ENCODE data around the gene CAPN9. TPM values are rescaled to one million over a fixed set of nuclear protein-coding genes. Genes with fewer than 3 reads are reported as not detected.

CAPN9 gene
- total and polyA plus RNA-seq, 2 donors (not counting 3 experiments of a cell fraction or from before 2014, with no cell fraction given) = not detected

DNA sequence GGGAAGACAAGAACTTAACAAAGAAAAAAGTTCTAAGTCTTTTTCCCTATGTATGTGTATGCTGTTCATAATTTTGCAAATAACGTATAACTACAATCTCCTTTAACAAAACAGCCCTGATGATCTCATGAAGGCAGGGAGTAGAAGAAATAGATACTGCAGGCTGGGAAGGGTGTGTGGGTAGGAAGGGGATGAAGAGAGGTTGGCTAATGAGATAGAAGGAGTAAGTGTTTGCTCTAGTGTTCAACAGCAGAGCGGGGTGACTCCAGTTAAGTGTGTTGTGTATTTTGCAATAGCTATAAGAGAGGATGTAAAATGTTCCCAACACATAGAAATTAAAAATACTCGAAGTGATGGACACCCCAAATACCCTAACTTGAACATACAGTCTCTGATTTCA is 101.0 kb downstream of the CAPN9 start:
- ChIA-PET CTCF (no interaction called here), POLR2A (no interaction called here)
- H3K9me3 ChIP-seq (replicated peaks; ENCODE audit: control insufficient read depth, insufficient read depth, low read length) = no peaks in the 10 kb centered on the region
- H3K4me2 ChIP-seq (ENCODE audit: insufficient read depth, low read length) = no peak overlapping the region
- no peaks in the 10 kb centered on the region for H4K20me1 ChIP-seq (replicated peaks; ENCODE audit: control insufficient read depth, extremely low read depth, insufficient read depth, low read length)
- no peak for DNase-seq (ENCODE audit: low read depth, low spot score)
- H3K79me2 ChIP-seq (ENCODE audit: control insufficient read depth, insufficient read depth, low read length) = no peaks in the 10 kb centered on the region
- dilution Hi-C loops (cut with MboI; ENCODE audit: extremely low pct_ligation_motif_present, low sequenced_read_pairs) (no loop called here), intact Hi-C loops (cut with micrococcal nuclease) (loop anchor here (2.0 kb wide), 1 partner anchor 131 kb away; the partner anchor contains the start of genes ARV1 and TTC13)
- no TSS peak for BruUV-seq (replicated peaks)
- peaks cover 0 to 2% of the 10 kb centered on the region in 2 experiments for H3K36me3 ChIP-seq (ENCODE audit: control insufficient read depth in 2 of 2, extremely low read depth in 1 of 2, insufficient read depth in 2 of 2, low read length in 2 of 2)
- FAIRE-seq = no peak
- H3K27ac ChIP-seq (ENCODE audit: insufficient read depth, low read depth, low read length) = no peak overlapping the region
- peaks cover 22% of the 10 kb centered on the region for H3K4me1 ChIP-seq (ENCODE audit: control insufficient read depth, extremely low read depth, insufficient read depth, low read length)
- no peak overlapping the region for H3K9ac ChIP-seq (replicated peaks; ENCODE audit: extremely low read depth, insufficient read depth, low read length)
- TF ChIP-seq POLR2A (IDR thresholded peaks at IDR 0.05; ENCODE audit: low read depth, low read length) (no peak), POLR2AphosphoS5 (IDR thresholded peaks at IDR 0.05; ENCODE audit: insufficient read depth, low read depth, low read length) (no peak), MYC (IDR thresholded peaks at IDR 0.05; ENCODE audit: low read depth, low read length) (no peak), EZH2 (IDR thresholded peaks at IDR 0.05; ENCODE audit: borderline replicate concordance, low read depth, low read length, severe bottlenecking) (no peak), JUN (IDR thresholded peaks at IDR 0.05; ENCODE audit: borderline replicate concordance, insufficient read depth, insufficient read length, low read depth) (no peak), CTCF (IDR thresholded peaks at IDR 0.05; ENCODE audit: extremely low read depth in 1 of 2, insufficient read depth in 1 of 2, low read depth in 1 of 2, low read length in 2 of 2) (no peak)
- H2AFZ ChIP-seq (ENCODE audit: low read depth, low read length) = no peak overlapping the region
- H3K4me3 ChIP-seq (replicated peaks in 1 of 3; ENCODE audit: insufficient read depth in 1 of 3, low read depth in 1 of 3, low read length in 3 of 3) = no peak overlapping the region
- no peaks in the 10 kb centered on the region for H3K9me1 ChIP-seq (replicated peaks; ENCODE audit: control insufficient read depth, extremely low read depth, insufficient read depth, low read length)
- no peaks in the 10 kb centered on the region for H3K27me3 ChIP-seq (ENCODE audit: control insufficient read depth in 2 of 2, insufficient read depth in 2 of 2, low read length in 2 of 2)
